Neutrophil (primary cell): Measurements from ENCODE around the gene TGM3.

Experiments
- H3K27ac ChIP-seq: fragments of 200-600 bp; sonication (generic); 2 replicates; pipeline ENCODE4 v1.5.1; 2016; ENCODE audit warnings: mild to moderate bottlenecking, moderate library complexity
- H3K27me3 ChIP-seq: fragments of 200-600 bp; sonication (generic); 2 replicates; pipeline ENCODE4 v1.6.0; 2016; ENCODE audit warnings: mild to moderate bottlenecking
- H3K36me3 ChIP-seq: fragments of 200-600 bp; sonication (generic); 2 replicates; pipeline ENCODE4 v1.5.1; 2017
- H3K4me1 ChIP-seq, 2 experiments: fragments of 200-600 bp in 1 of 2; sonication (generic) in 1 of 2; 1 replicate in 1 of 2; 2 replicates in 1 of 2; pipeline versions ENCODE4 v1.5.1 to v1.6.1; 2013 to 2016; ENCODE audit warnings: low read depth in 1 of 2, low read length in 1 of 2, mild to moderate bottlenecking in 1 of 2, moderate library complexity in 1 of 2; ENCODE audit not compliant: control insufficient read depth in 1 of 2, insufficient read depth in 1 of 2
- H3K4me3 ChIP-seq, 2 experiments: fragments of 200-600 bp in 1 of 2; sonication (generic) in 1 of 2; 1 replicate in 1 of 2; 2 replicates in 1 of 2; pipeline ENCODE4 v1.5.1; 2013 to 2016; ENCODE audit warnings: low read depth in 1 of 2, low read length in 1 of 2, mild to moderate bottlenecking in 1 of 2, moderate library complexity in 1 of 2
- H3K9me3 ChIP-seq: fragments of 200-600 bp; sonication (generic); 2 replicates; pipeline ENCODE4 v1.5.1; 2016
- CTCF ChIP-seq: fragments of 200-600 bp; sonication (generic); IDR thresholded peaks from 2 replicates; pipeline ENCODE4 v1.5.1; 2016; ENCODE audit warnings: antibody characterized with exemption

Gene TGM3

DNA sequence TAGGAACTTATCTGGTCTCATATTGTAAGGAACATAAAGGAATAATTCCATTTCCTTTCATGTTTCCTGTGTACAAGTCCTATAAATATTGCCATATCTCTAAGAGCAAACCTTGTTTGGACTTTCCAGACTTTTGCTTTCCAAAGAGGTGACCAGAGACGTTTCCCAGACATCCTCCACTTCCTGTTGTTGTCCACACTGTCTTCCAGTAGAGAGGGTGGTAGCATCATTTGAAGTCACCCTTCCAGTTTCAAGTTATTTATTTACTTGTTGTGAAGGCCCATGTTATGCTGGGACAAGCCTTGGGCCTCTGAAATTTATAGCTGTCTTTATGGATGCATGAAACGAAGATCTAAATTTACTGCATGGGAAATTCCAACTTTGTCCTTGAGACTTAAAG is 10.6 kb upstream of the TGM3 start:
- H3K27me3 ChIP-seq = no peaks in the 10 kb centered on the region
- no peak overlapping the region for H3K4me3 ChIP-seq
- peak overlapping the region; percentile 59 for H3K27ac ChIP-seq
- no peak for TF ChIP-seq CTCF
- H3K4me1 ChIP-seq = peaks cover 42 to 43% of the 10 kb centered on the region in 2 experiments
- no peaks in the 10 kb centered on the region for H3K36me3 ChIP-seq
- no peaks in the 10 kb centered on the region for H3K9me3 ChIP-seq

DNA sequence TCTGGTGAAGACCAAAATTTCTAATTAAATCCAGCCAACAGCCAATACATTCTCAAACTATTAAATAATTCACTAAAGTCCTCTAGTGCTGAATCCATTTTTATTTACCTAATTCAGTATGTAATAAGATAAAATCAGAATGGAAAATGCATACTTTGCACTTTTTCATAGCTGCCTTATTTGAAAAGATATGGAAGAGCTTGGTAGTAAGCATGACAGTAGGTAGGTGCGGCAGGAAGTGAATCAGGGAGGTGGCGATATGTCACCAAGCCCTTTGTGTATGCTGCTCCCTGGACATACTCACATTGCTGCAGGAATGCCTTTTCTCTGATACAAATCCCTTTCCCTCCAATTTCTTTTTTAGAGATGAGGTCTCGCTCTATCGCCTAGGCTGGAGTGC is 10.2 kb upstream of the TGM3 start:
- Histone ChIP-seq H3K36me3 (no peaks in the 10 kb centered on the region), H3K4me3 (no peak overlapping the region), H3K9me3 (no peaks in the 10 kb centered on the region), H3K27me3 (no peaks in the 10 kb centered on the region), H3K4me1 (peaks cover 42 to 43% of the 10 kb centered on the region in 2 experiments), H3K27ac (no peak overlapping the region)
- TF ChIP-seq CTCF = no peak

DNA sequence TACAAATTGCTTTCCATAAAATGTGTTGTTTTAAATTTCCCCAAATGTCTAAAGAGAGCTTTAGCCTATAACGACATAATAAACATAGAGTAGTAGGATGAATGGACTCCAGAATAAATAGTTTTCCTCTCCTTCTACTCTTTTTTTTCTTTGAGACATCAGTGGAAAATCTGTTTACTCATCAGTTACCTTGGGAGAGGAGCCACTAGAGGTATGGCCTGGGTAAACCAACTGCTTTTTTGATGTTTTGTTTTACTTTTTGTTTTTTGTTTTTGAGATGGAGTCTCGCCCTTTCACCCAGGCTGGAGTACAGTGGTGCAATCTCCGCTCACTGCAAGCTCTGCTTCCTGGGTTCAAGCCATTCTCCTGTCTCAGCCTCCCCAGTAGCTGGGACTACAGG is 8.3 kb upstream of the TGM3 start:
- Histone ChIP-seq H3K4me3 (no peak overlapping the region), H3K27me3 (no peaks in the 10 kb centered on the region), H3K9me3 (no peaks in the 10 kb centered on the region), H3K4me1 (peaks cover 58 to 61% of the 10 kb centered on the region in 2 experiments), H3K27ac (peak overlapping the region; percentile 99), H3K36me3 (no peaks in the 10 kb centered on the region)
- TF ChIP-seq CTCF = no peak

- Histone ChIP-seq H3K4me3 (peak overlapping the region; percentile 33 to 35), H3K9me3 (no peaks in the 10 kb centered on the region), H3K27me3 (no peaks in the 10 kb centered on the region), H3K4me1 (peaks cover 78 to 80% of the 10 kb centered on the region in 2 experiments), H3K36me3 (no peaks in the 10 kb centered on the region), H3K27ac (peak overlapping the region; percentile 99)
- TF ChIP-seq CTCF = no peak
Observed at GRCh38 chr20:2289475-2289874, 6.3 kb upstream of the TGM3 start.

GRCh38 chr20:2290486-2290885 is 5.3 kb upstream of the TGM3 start:
- TF ChIP-seq CTCF = no peak
- H3K4me3 ChIP-seq = no peak overlapping the region

More at GRCh38 chr20:2290486-2290885, 5.3 kb upstream of the TGM3 start:
- Histone ChIP-seq H3K27ac (peak overlapping the region; percentile 99), H3K27me3 (no peaks in the 10 kb centered on the region), H3K4me1 (peaks cover 84 to 86% of the 10 kb centered on the region in 2 experiments), H3K9me3 (no peaks in the 10 kb centered on the region), H3K36me3 (no peaks in the 10 kb centered on the region)
